K562 (cell line): ENCODE data around the gene MBNL2.

ENCODE experiments used
- NFATC3 ChIP-seq: fragments of 450-650 bp; IDR thresholded peaks from 2 replicates; pipeline ENCODE4 v1.6.1; 2017; ENCODE audit warnings: mild to moderate bottlenecking
- NRF1 ChIP-seq, 2 experiments: fragments of 450-650 bp; IDR thresholded peaks in 1 of 2; conservative IDR thresholded peaks in 1 of 2; 2 replicates each; pipeline ENCODE4 v1.6.1; 2014; ENCODE audit warnings: mild to moderate bottlenecking in 2 of 2
- PHF8 ChIP-seq: fragments of 200-600 bp; sonication (generic); IDR thresholded peaks from 2 replicates; pipeline ENCODE4 v1.6.1; 2012; ENCODE audit warnings: mixed run types, mild to moderate bottlenecking, inconsistent platforms, low read length, moderate library complexity, borderline replicate concordance
- POLR2A ChIP-seq: fragments of 450-650 bp; conservative IDR thresholded peaks from 2 replicates; pipeline ENCODE4 v1.6.1; 2016
- SMC3 ChIP-seq: conservative IDR thresholded peaks from 2 replicates; pipeline ENCODE4 v1.6.1; 2011; ENCODE audit warnings: low read depth, low read length, improper control_type of control experiment; ENCODE audit not compliant: insufficient read depth
- ZBTB33 ChIP-seq: sonication (generic); formaldehyde crosslinking; IDR thresholded peaks from 2 replicates; pipeline ENCODE4 v1.8.1; 2023; ENCODE audit warnings: mild to moderate bottlenecking, missing genetic modification reagents
- ZEB2 ChIP-seq: fragments of 450-650 bp; IDR thresholded peaks from 2 replicates; pipeline ENCODE4 v1.6.1; 2016
- ZNF347 ChIP-seq: fragments of 450-650 bp; formaldehyde crosslinking; IDR thresholded peaks from 2 replicates; pipeline ENCODE4 v1.4.0; 2020; ENCODE audit warnings: low read depth, mild to moderate bottlenecking, moderate library complexity

GRCh38 chr13:97388373-97388772 lies 166.2 kb downstream of the MBNL2 start:
- TF ChIP-seq SMC3 (no peak), ZNF347 (CRISPR knock-in tag) (no peak), NFATC3 (no peak), ZEB2 (no peak), ZBTB33 (no peak), PHF8 (no peak), NRF1 (conservative IDR thresholded peaks at IDR 0.05 in 1 of 2, IDR thresholded peaks at IDR 0.05 in 1 of 2) (no peak), POLR2A (no peak)
